GM23338 (cell line): ENCODE results near the gene ENOX2. TPM values are rescaled to one million over a fixed set of nuclear protein-coding genes. Genes with fewer than 3 reads are reported as not detected.

Experiments used
- ATAC-seq: fragments of 200-7000 bp; cut with Tn5 transposase; 3 replicates; pipeline ENCODE4 v1.9.1; 2020
- DNase-seq: peaks from one replicate; pipeline ENCODE4 v3.0.0-alpha.2; 2015; ENCODE audit warnings: low spot score
- H2AFZ ChIP-seq: fragments of 200-600 bp; sonication (generic); 2 replicates; pipeline ENCODE4 v1.8.0; 2016; ENCODE audit warnings: antibody characterized with exemption, mild to moderate bottlenecking, moderate library complexity
- H3F3A ChIP-seq: fragments of 200-600 bp; sonication (generic); replicated peaks from 2 replicates; pipeline ENCODE4 v1.8.0; 2017; ENCODE audit warnings: antibody characterized with exemption, mixed run types, low read depth
- H3K27ac ChIP-seq: fragments of 200-600 bp; sonication (generic); 2 replicates; pipeline ENCODE4 v1.6.1; 2016; ENCODE audit warnings: low read depth
- H3K27me3 ChIP-seq: fragments of 200-600 bp; sonication (generic); 2 replicates; pipeline ENCODE4 v1.8.0; 2016; ENCODE audit warnings: mild to moderate bottlenecking, mixed run types, moderate library complexity; ENCODE audit not compliant: insufficient read depth
- H3K36me3 ChIP-seq: fragments of 200-600 bp; sonication (generic); 2 replicates; pipeline ENCODE4 v1.8.0; 2016; ENCODE audit warnings: mild to moderate bottlenecking; ENCODE audit not compliant: insufficient read depth
- H3K4me1 ChIP-seq: fragments of 200-600 bp; sonication (generic); 2 replicates; pipeline ENCODE4 v1.8.0; 2016; ENCODE audit warnings: mild to moderate bottlenecking, moderate library complexity; ENCODE audit not compliant: insufficient read depth
- H3K4me2 ChIP-seq: fragments of 200-600 bp; sonication (generic); 2 replicates; pipeline ENCODE4 v1.7.1; 2017; ENCODE audit warnings: mixed run types
- H3K4me3 ChIP-seq: fragments of 200-600 bp; sonication (generic); 2 replicates; pipeline ENCODE4 v1.6.1; 2016; ENCODE audit warnings: mixed run types
- H3K79me2 ChIP-seq: fragments of 200-600 bp; sonication (generic); replicated peaks from 2 replicates; pipeline ENCODE4 v1.8.0; 2017; ENCODE audit warnings: mild to moderate bottlenecking; ENCODE audit not compliant: insufficient read depth
- H3K9me2 ChIP-seq: fragments of 200-600 bp; sonication (generic); 2 replicates; pipeline ENCODE4 v1.8.0; 2017; ENCODE audit not compliant: insufficient read depth
- H4K20me1 ChIP-seq: fragments of 200-600 bp; sonication (generic); replicated peaks from 2 replicates; pipeline ENCODE4 v1.8.0; 2017; ENCODE audit warnings: mild to moderate bottlenecking; ENCODE audit not compliant: insufficient read depth
- H3K27ac Mint-ChIP-seq: 2 replicates; pipeline ENCODE4 v1.8.0; 2020; ENCODE audit warnings: inconsistent platforms, mild to moderate bottlenecking, moderate library complexity, mixed read lengths
- H3K27me3 Mint-ChIP-seq: 3 replicates; pipeline ENCODE4 v1.8.0; 2022; ENCODE audit warnings: low read depth, mild to moderate bottlenecking, moderate library complexity, mixed read lengths, inconsistent platforms; ENCODE audit not compliant: insufficient read depth, poor library complexity
- H3K36me3 Mint-ChIP-seq: 3 replicates; pipeline ENCODE4 v1.8.0; 2021; ENCODE audit warnings: low read depth, mild to moderate bottlenecking, inconsistent platforms, moderate library complexity, mixed read lengths
- H3K4me1 Mint-ChIP-seq: 3 replicates; pipeline ENCODE4 v1.8.0; 2020; ENCODE audit warnings: mild to moderate bottlenecking, inconsistent platforms, mixed read lengths
- H3K4me3 Mint-ChIP-seq: 3 replicates; pipeline ENCODE4 v1.8.0; 2021; ENCODE audit warnings: moderate library complexity, mild to moderate bottlenecking, inconsistent platforms, mixed read lengths
- H3K9me3 Mint-ChIP-seq: 3 replicates; pipeline ENCODE4 v1.8.0; 2020; ENCODE audit warnings: moderate library complexity, mild to moderate bottlenecking, inconsistent platforms, mixed read lengths
- CREB1 ChIP-seq: fragments of 250-450 bp; sonication (Bioruptor Pico); IDR thresholded peaks from 2 replicates; pipeline ENCODE4 v1.5.0; 2020; ENCODE audit warnings: low read depth, mild to moderate bottlenecking, moderate library complexity
- EZH2 ChIP-seq: fragments of 200-600 bp; sonication (generic); IDR thresholded peaks from one replicate; pipeline ENCODE4 v1.8.0; 2017; ENCODE audit warnings: antibody characterized with exemption, mild to moderate bottlenecking, low read depth; ENCODE audit not compliant: unreplicated experiment
- EZH2phosphoT487 ChIP-seq: fragments of 200-600 bp; sonication (generic); IDR thresholded peaks from one replicate; pipeline ENCODE4 v1.8.1; 2018; ENCODE audit warnings: antibody characterized with exemption; ENCODE audit not compliant: unreplicated experiment
- JUNB ChIP-seq: IDR thresholded peaks from one replicate; pipeline ENCODE4 v1.6.1; 2016; ENCODE audit warnings: antibody characterized with exemption; ENCODE audit not compliant: unreplicated experiment
- NANOG ChIP-seq: IDR thresholded peaks from 2 replicates; pipeline ENCODE4 v1.6.1; 2016; ENCODE audit warnings: antibody characterized with exemption, borderline replicate concordance
- POLR2AphosphoS5 ChIP-seq: IDR thresholded peaks from 2 replicates; pipeline ENCODE4 v1.6.1; 2016; ENCODE audit warnings: antibody characterized with exemption, low read depth
- STAT1 ChIP-seq: IDR thresholded peaks from one replicate; pipeline ENCODE4 v1.6.1; 2016; ENCODE audit warnings: antibody characterized with exemption; ENCODE audit not compliant: unreplicated experiment
- ZNF114 ChIP-seq: fragments of 250-450 bp; sonication (Bioruptor Pico); IDR thresholded peaks from 2 replicates; pipeline ENCODE4 v1.5.0; 2020; ENCODE audit warnings: mild to moderate bottlenecking, moderate library complexity
- ZNF331 ChIP-seq: fragments of 250-450 bp; sonication (Bioruptor Pico); IDR thresholded peaks from 2 replicates; pipeline ENCODE4 v1.5.0; 2020; ENCODE audit warnings: low read depth, mild to moderate bottlenecking, moderate library complexity
- polyA plus RNA-seq: library from polyadenylated mRNA; unstranded; fragments of >200 nt; fragmentation: Nextera tagmentation; extraction: Ambion mirVana; gene quantifications from 2 replicates; pipeline ENCODE4 v1.2.1, GENCODE V29; 2016
- total RNA-seq: library from RNA; depleted of rRNA; stranded (reverse); fragments of >200 nt; shearing (Covaris generic); gene quantifications from 2 replicates; pipeline ENCODE4 v1.2.3, GENCODE V29; 2014
- TF ChIP-seq, protein P1 (sequence below): fragments of 250-450 bp; sonication (Bioruptor Pico); IDR thresholded peaks from 2 replicates; pipeline ENCODE4 v1.5.0; 2020; ENCODE audit warnings: mild to moderate bottlenecking, moderate library complexity
- TF ChIP-seq, protein P2 (sequence below), 2 experiments: fragments of 200-600 bp in 1 of 2; sonication (generic) in 1 of 2; conservative IDR thresholded peaks; 2 replicates each; pipeline versions ENCODE4 v1.5.1 to v1.6.1; 2016 to 2017; ENCODE audit warnings: antibody characterized with exemption in 2 of 2, low read depth in 2 of 2, mild to moderate bottlenecking in 2 of 2, moderate library complexity in 1 of 2
- TF ChIP-seq, protein P3 (sequence below): IDR thresholded peaks from 2 replicates; pipeline ENCODE4 v1.6.1; 2016; ENCODE audit warnings: antibody characterized with exemption
- TF ChIP-seq, protein P4 (sequence below): IDR thresholded peaks from one replicate; pipeline ENCODE4 v1.6.1; 2018; ENCODE audit warnings: antibody characterized with exemption; ENCODE audit not compliant: unreplicated experiment

Gene ENOX2
- total and polyA plus RNA-seq, 2 experiments from 2014 or later, result 9.6 to 11.2 TPM

DNA sequence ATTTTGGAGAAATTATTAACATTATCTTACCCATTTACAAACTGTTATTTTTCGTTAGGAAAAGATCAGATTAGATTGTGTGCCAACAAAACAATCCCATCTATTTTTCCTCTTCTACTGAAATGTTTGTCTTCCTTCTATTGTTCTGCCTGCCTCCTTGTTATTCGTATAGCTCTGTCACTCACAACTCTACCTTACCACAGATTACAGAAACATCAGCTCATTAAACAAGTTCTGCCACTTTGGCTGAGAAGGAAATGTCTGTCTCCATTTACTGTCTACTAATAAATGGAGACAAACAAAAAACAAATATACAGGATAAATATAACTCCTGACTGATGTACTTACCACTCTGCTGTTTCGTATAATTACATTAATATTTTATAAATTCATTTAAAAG is 211.4 kb downstream of the ENOX2 start:
- Histone ChIP-seq H3K9me2 (no peaks in the 10 kb centered on the region), H3F3A (no peaks in the 10 kb centered on the region), H3K79me2 (no peaks in the 10 kb centered on the region), H3K4me1 (no peaks in the 10 kb centered on the region), H3K36me3 (no peaks in the 10 kb centered on the region), H3K4me3 (no peak overlapping the region), H3K4me2 (no peak overlapping the region; the same call in 1 of the 2 replicates), H3K27me3 (no peaks in the 10 kb centered on the region), H4K20me1 (no peaks in the 10 kb centered on the region), H2AFZ (no peak overlapping the region), H3K27ac (no peak overlapping the region)
- DNase-seq (no peak), ATAC-seq (no peak)
- Mint-ChIP-seq H3K36me3 (no peaks in the 10 kb centered on the region), H3K4me1 (peaks cover 11% of the 10 kb centered on the region; the same call in 2 of the 3 replicates), H3K27me3 (no peaks in the 10 kb centered on the region), H3K9me3 (no peaks in the 10 kb centered on the region), H3K4me3 (no peak overlapping the region), H3K27ac (no peak overlapping the region)
- no peak for TF ChIP-seq STAT1
- TF ChIP-seq EZH2, result no peak
- TF ChIP-seq NANOG, result no peak
- TF ChIP-seq, protein P1, sequence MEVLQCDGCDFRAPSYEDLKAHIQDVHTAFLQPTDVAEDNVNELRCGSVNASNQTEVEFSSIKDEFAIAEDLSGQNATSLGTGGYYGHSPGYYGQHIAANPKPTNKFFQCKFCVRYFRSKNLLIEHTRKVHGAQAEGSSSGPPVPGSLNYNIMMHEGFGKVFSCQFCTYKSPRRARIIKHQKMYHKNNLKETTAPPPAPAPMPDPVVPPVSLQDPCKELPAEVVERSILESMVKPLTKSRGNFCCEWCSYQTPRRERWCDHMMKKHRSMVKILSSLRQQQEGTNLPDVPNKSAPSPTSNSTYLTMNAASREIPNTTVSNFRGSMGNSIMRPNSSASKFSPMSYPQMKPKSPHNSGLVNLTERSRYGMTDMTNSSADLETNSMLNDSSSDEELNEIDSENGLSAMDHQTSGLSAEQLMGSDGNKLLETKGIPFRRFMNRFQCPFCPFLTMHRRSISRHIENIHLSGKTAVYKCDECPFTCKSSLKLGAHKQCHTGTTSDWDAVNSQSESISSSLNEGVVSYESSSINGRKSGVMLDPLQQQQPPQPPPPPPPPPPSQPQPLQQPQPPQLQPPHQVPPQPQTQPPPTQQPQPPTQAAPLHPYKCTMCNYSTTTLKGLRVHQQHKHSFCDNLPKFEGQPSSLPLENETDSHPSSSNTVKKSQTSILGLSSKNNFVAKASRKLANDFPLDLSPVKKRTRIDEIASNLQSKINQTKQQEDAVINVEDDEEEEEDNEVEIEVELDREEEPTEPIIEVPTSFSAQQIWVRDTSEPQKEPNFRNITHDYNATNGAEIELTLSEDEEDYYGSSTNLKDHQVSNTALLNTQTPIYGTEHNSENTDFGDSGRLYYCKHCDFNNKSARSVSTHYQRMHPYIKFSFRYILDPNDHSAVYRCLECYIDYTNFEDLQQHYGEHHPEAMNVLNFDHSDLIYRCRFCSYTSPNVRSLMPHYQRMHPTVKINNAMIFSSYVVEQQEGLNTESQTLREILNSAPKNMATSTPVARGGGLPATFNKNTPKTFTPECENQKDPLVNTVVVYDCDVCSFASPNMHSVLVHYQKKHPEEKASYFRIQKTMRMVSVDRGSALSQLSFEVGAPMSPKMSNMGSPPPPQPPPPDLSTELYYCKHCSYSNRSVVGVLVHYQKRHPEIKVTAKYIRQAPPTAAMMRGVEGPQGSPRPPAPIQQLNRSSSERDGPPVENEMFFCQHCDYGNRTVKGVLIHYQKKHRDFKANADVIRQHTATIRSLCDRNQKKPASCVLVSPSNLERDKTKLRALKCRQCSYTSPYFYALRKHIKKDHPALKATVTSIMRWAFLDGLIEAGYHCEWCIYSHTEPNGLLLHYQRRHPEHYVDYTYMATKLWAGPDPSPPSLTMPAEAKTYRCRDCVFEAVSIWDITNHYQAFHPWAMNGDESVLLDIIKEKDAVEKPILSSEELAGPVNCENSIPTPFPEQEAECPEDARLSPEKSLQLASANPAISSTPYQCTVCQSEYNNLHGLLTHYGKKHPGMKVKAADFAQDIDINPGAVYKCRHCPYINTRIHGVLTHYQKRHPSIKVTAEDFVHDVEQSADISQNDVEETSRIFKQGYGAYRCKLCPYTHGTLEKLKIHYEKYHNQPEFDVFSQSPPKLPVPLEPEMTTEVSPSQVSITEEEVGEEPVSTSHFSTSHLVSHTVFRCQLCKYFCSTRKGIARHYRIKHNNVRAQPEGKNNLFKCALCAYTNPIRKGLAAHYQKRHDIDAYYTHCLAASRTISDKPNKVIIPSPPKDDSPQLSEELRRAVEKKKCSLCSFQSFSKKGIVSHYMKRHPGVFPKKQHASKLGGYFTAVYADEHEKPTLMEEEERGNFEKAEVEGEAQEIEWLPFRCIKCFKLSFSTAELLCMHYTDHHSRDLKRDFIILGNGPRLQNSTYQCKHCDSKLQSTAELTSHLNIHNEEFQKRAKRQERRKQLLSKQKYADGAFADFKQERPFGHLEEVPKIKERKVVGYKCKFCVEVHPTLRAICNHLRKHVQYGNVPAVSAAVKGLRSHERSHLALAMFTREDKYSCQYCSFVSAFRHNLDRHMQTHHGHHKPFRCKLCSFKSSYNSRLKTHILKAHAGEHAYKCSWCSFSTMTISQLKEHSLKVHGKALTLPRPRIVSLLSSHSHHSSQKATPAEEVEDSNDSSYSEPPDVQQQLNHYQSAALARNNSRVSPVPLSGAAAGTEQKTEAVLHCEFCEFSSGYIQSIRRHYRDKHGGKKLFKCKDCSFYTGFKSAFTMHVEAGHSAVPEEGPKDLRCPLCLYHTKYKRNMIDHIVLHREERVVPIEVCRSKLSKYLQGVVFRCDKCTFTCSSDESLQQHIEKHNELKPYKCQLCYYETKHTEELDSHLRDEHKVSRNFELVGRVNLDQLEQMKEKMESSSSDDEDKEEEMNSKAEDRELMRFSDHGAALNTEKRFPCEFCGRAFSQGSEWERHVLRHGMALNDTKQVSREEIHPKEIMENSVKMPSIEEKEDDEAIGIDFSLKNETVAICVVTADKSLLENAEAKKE, result no peak
- TF ChIP-seq CREB1 (CRISPR knock-in tag), result no peak
- TF ChIP-seq, protein P2, sequence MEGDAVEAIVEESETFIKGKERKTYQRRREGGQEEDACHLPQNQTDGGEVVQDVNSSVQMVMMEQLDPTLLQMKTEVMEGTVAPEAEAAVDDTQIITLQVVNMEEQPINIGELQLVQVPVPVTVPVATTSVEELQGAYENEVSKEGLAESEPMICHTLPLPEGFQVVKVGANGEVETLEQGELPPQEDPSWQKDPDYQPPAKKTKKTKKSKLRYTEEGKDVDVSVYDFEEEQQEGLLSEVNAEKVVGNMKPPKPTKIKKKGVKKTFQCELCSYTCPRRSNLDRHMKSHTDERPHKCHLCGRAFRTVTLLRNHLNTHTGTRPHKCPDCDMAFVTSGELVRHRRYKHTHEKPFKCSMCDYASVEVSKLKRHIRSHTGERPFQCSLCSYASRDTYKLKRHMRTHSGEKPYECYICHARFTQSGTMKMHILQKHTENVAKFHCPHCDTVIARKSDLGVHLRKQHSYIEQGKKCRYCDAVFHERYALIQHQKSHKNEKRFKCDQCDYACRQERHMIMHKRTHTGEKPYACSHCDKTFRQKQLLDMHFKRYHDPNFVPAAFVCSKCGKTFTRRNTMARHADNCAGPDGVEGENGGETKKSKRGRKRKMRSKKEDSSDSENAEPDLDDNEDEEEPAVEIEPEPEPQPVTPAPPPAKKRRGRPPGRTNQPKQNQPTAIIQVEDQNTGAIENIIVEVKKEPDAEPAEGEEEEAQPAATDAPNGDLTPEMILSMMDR (conservative IDR thresholded peaks at IDR 0.05; ENCODE audit: low read depth in 2 of 2), result no peak
- TF ChIP-seq, protein P3, sequence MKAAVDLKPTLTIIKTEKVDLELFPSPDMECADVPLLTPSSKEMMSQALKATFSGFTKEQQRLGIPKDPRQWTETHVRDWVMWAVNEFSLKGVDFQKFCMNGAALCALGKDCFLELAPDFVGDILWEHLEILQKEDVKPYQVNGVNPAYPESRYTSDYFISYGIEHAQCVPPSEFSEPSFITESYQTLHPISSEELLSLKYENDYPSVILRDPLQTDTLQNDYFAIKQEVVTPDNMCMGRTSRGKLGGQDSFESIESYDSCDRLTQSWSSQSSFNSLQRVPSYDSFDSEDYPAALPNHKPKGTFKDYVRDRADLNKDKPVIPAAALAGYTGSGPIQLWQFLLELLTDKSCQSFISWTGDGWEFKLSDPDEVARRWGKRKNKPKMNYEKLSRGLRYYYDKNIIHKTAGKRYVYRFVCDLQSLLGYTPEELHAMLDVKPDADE, result no peak
- no peak for TF ChIP-seq ZNF331 (CRISPR knock-in tag)
- no peak for TF ChIP-seq POLR2AphosphoS5
- no peak for TF ChIP-seq ZNF114 (CRISPR knock-in tag)
- TF ChIP-seq EZH2phosphoT487, result no peak
- TF ChIP-seq JUNB, result no peak
- TF ChIP-seq, protein P4, sequence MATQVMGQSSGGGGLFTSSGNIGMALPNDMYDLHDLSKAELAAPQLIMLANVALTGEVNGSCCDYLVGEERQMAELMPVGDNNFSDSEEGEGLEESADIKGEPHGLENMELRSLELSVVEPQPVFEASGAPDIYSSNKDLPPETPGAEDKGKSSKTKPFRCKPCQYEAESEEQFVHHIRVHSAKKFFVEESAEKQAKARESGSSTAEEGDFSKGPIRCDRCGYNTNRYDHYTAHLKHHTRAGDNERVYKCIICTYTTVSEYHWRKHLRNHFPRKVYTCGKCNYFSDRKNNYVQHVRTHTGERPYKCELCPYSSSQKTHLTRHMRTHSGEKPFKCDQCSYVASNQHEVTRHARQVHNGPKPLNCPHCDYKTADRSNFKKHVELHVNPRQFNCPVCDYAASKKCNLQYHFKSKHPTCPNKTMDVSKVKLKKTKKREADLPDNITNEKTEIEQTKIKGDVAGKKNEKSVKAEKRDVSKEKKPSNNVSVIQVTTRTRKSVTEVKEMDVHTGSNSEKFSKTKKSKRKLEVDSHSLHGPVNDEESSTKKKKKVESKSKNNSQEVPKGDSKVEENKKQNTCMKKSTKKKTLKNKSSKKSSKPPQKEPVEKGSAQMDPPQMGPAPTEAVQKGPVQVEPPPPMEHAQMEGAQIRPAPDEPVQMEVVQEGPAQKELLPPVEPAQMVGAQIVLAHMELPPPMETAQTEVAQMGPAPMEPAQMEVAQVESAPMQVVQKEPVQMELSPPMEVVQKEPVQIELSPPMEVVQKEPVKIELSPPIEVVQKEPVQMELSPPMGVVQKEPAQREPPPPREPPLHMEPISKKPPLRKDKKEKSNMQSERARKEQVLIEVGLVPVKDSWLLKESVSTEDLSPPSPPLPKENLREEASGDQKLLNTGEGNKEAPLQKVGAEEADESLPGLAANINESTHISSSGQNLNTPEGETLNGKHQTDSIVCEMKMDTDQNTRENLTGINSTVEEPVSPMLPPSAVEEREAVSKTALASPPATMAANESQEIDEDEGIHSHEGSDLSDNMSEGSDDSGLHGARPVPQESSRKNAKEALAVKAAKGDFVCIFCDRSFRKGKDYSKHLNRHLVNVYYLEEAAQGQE, result no peak
